GM23248 (cell line): Measurements from ENCODE around the gene TRAF2. TPM values are rescaled to one million over a fixed set of nuclear protein-coding genes. Genes with fewer than 3 reads are reported as not detected.
"Not testable (repeated sequence)": the region's sequence is repeated elsewhere in the genome, so short reads cannot be mapped to it uniquely, and the experiment has no call there.

Source experiments
- DNase-seq: peaks from one replicate; pipeline ENCODE4 v3.0.0-alpha.2; 2015
- H2AFZ ChIP-seq: fragments of 200-600 bp; sonication (generic); 2 replicates; pipeline ENCODE4 v1.6.1; 2016; ENCODE audit warnings: antibody characterized with exemption
- H3F3A ChIP-seq: fragments of 200-600 bp; sonication (generic); 2 replicates; pipeline ENCODE4 v1.6.1; 2016; ENCODE audit warnings: mild to moderate bottlenecking, antibody characterized with exemption, mixed run types; ENCODE audit not compliant: insufficient read depth
- H3K27ac ChIP-seq: fragments of 200-600 bp; sonication (generic); 2 replicates; pipeline ENCODE4 v1.5.1; 2016; ENCODE audit warnings: mild to moderate bottlenecking
- H3K27me3 ChIP-seq: fragments of 200-600 bp; sonication (generic); replicated peaks from 2 replicates; pipeline ENCODE4 v1.6.1; 2016; ENCODE audit warnings: mild to moderate bottlenecking; ENCODE audit not compliant: insufficient read depth
- H3K36me3 ChIP-seq: fragments of 200-600 bp; sonication (generic); 2 replicates; pipeline ENCODE4 v1.6.1; 2016; ENCODE audit warnings: low read depth, mild to moderate bottlenecking
- H3K4me1 ChIP-seq: fragments of 200-600 bp; sonication (generic); 2 replicates; pipeline ENCODE4 v1.6.1; 2016; ENCODE audit warnings: mild to moderate bottlenecking; ENCODE audit not compliant: insufficient read depth
- H3K4me2 ChIP-seq: fragments of 200-600 bp; sonication (generic); one replicate; pipeline ENCODE4 v1.6.1; 2016; ENCODE audit warnings: mild to moderate bottlenecking; ENCODE audit not compliant: unreplicated experiment
- H3K4me3 ChIP-seq: fragments of 200-600 bp; sonication (generic); 2 replicates; pipeline ENCODE4 v1.5.1; 2016; ENCODE audit warnings: mild to moderate bottlenecking
- H3K79me2 ChIP-seq: fragments of 200-600 bp; sonication (generic); 2 replicates; pipeline ENCODE4 v1.6.1; 2016; ENCODE audit warnings: mild to moderate bottlenecking; ENCODE audit not compliant: insufficient read depth
- H3K9ac ChIP-seq: fragments of 200-600 bp; sonication (generic); 2 replicates; pipeline ENCODE4 v1.6.1; 2016; ENCODE audit warnings: mild to moderate bottlenecking
- H3K9me2 ChIP-seq: fragments of 200-600 bp; sonication (generic); 2 replicates; pipeline ENCODE4 v1.6.1; 2016; ENCODE audit warnings: mixed run types, mild to moderate bottlenecking, moderate library complexity; ENCODE audit not compliant: insufficient read depth
- H3K9me3 ChIP-seq: fragments of 200-600 bp; sonication (generic); one replicate; pipeline ENCODE4 v1.6.1; 2017; ENCODE audit warnings: low read depth
- H4K20me1 ChIP-seq: fragments of 200-600 bp; sonication (generic); 2 replicates; pipeline ENCODE4 v1.6.0; 2016; ENCODE audit not compliant: insufficient read depth
- EZH2 ChIP-seq: fragments of 200-600 bp; sonication (generic); IDR thresholded peaks from 2 replicates; pipeline ENCODE4 v1.6.1; 2018; ENCODE audit warnings: antibody characterized with exemption, mild to moderate bottlenecking; ENCODE audit not compliant: insufficient read depth, poor library complexity, severe bottlenecking
- EZH2phosphoT487 ChIP-seq: fragments of 200-600 bp; sonication (generic); IDR thresholded peaks from 2 replicates; pipeline ENCODE4 v1.6.1; 2018; ENCODE audit warnings: antibody characterized with exemption, moderate library complexity, mild to moderate bottlenecking, low read depth; ENCODE audit not compliant: insufficient read depth
- WGBS, 2 experiments: methylation state at CpG; one replicate each; pipeline ENCODE4 v1.1.6; 2015 to 2017; ENCODE audit warnings: low lambda C conversion rate in 2 of 2, low coverage in 1 of 2; ENCODE audit errors: missing lambda C conversion rate in 2 of 2; 5-methylcytosine and 5-hydroxymethylcytosine counted together
- in situ Hi-C: fragments of 300-500 bp; cut with MboI; formaldehyde crosslinking; loops from 2 replicates; pipeline ENCODE4 v1.15.0; 2020
- polyA plus RNA-seq: library from polyadenylated mRNA; unstranded; fragments of >200 nt; fragmentation: Nextera tagmentation; extraction: Ambion mirVana; gene quantifications from 2 replicates; pipeline ENCODE4 v1.2.1, GENCODE V29; 2016
- total RNA-seq: library from RNA; depleted of rRNA; stranded (reverse); fragments of >200 nt; shearing (Covaris generic); gene quantifications from 2 replicates; pipeline ENCODE4 v1.2.3, GENCODE V29; 2014

Gene TRAF2
- total and polyA plus RNA-seq, 2 experiments from 2014 or later: 8.1 to 15.0 TPM

- H3K36me3 ChIP-seq: no peaks in the 10 kb centered on the region
- H3K4me2 ChIP-seq: no peak overlapping the region
- H3K9me2 ChIP-seq: no peaks in the 10 kb centered on the region
- H2AFZ ChIP-seq: no peak overlapping the region
- H4K20me1 ChIP-seq: no peaks in the 10 kb centered on the region
- no peak overlapping the region for H3K27ac ChIP-seq
- H3K79me2 ChIP-seq: no peaks in the 10 kb centered on the region
- DNase-seq: no peak
- no peak overlapping the region for H3K4me3 ChIP-seq
- no peak overlapping the region for H3K9ac ChIP-seq
- no peaks in the 10 kb centered on the region for H3K27me3 ChIP-seq
- in situ Hi-C loops: no loop called here
- H3F3A ChIP-seq: no peaks in the 10 kb centered on the region
- H3K4me1 ChIP-seq: no peaks in the 10 kb centered on the region
- TF ChIP-seq EZH2 (no peak), EZH2phosphoT487 (no peak)
- H3K9me3 ChIP-seq: no peaks in the 10 kb centered on the region
- 44 to 61% methylated on average over 5 of the region's 5 CpGs for WGBS, 2 experiments
These were observed 9.8 kb upstream of the TRAF2 start for GRCh38 chr9:136876476-136876875.

GRCh38 chr9:136880651-136881050, 5.7 kb upstream of the TRAF2 start:
- H3K36me3 ChIP-seq: no peaks in the 10 kb centered on the region
- DNase-seq: no peak
- no peaks in the 10 kb centered on the region for H4K20me1 ChIP-seq
- no peaks in the 10 kb centered on the region for H3K9me3 ChIP-seq
- H3K4me3 ChIP-seq: no peak overlapping the region
- no peak overlapping the region for H3K27ac ChIP-seq
- H3K9ac ChIP-seq: no peak overlapping the region
- no peak overlapping the region for H2AFZ ChIP-seq
- H3K4me2 ChIP-seq: no peak overlapping the region
- WGBS, 2 experiments: 77 to 78% methylated on average over 7 to 11 of the region's 11 CpGs
- 0 out of 2 replicates have a peak, but pooled peaks cover 9% of the 10 kb centered on the region for H3F3A ChIP-seq
- no peaks in the 10 kb centered on the region for H3K27me3 ChIP-seq
- TF ChIP-seq EZH2phosphoT487 (no peak), EZH2 (no peak)
- peaks cover 10% of the 10 kb centered on the region for H3K4me1 ChIP-seq
- H3K79me2 ChIP-seq: no peaks in the 10 kb centered on the region
- in situ Hi-C loops: no loop called here
- H3K9me2 ChIP-seq: no peaks in the 10 kb centered on the region

GRCh38 chr9:136881691-136882108, 4.6 kb upstream of the TRAF2 start:
- H3K9me2 ChIP-seq: no peaks in the 10 kb centered on the region
- peak overlapping the region; percentile 69 for H2AFZ ChIP-seq
- no peak overlapping the region for H3K4me3 ChIP-seq
- TF ChIP-seq EZH2 (no peak), EZH2phosphoT487 (no peak)
- H3F3A ChIP-seq: 0 out of 2 replicates have a peak, but pooled peaks cover 9% of the 10 kb centered on the region
- no peak overlapping the region for H3K4me2 ChIP-seq
- H4K20me1 ChIP-seq: no peaks in the 10 kb centered on the region
- H3K4me1 ChIP-seq: peaks cover 10% of the 10 kb centered on the region
- peak overlapping the region; percentile 50; the same call in 1 of the 2 replicates for H3K9ac ChIP-seq
- in situ Hi-C loops: no loop called here
- peak; percentile 57 for DNase-seq
- H3K27me3 ChIP-seq: no peaks in the 10 kb centered on the region
- 31 to 36% methylated on average over 9 of the region's 9 CpGs for WGBS, 2 experiments
- peaks cover under 1% of the 10 kb centered on the region for H3K79me2 ChIP-seq
- no peaks in the 10 kb centered on the region for H3K9me3 ChIP-seq
- no peaks in the 10 kb centered on the region for H3K36me3 ChIP-seq
- H3K27ac ChIP-seq: no peak overlapping the region

- in situ Hi-C loops: no loop called here
- H3K9ac ChIP-seq: peak overlapping the region; percentile 50
These were observed 4.0 kb upstream of the TRAF2 start for GRCh38 chr9:136882109-136882946.

GRCh38 chr9:136882947-136883283, 3.4 kb upstream of the TRAF2 start:
- peak overlapping the region; percentile 69; the same call in 1 of the 2 replicates for H2AFZ ChIP-seq

More at GRCh38 chr9:136882109-136882946, 4.0 kb upstream of the TRAF2 start:
- Histone ChIP-seq H3K79me2 (peaks cover 7% of the 10 kb centered on the region), H3F3A (0 out of 2 replicates have a peak, but pooled peaks cover 9% of the 10 kb centered on the region), H4K20me1 (no peaks in the 10 kb centered on the region), H2AFZ (peak overlapping the region; percentile 69), H3K9me3 (no peaks in the 10 kb centered on the region), H3K4me3 (peak overlapping the region; percentile 41), H3K4me2 (peak overlapping the region; percentile 58), H3K27me3 (no peaks in the 10 kb centered on the region), H3K9me2 (no peaks in the 10 kb centered on the region), H3K27ac (peak overlapping the region; percentile 11; the same call in 1 of the 2 replicates), H3K4me1 (peaks cover 10% of the 10 kb centered on the region), H3K36me3 (no peaks in the 10 kb centered on the region)
- peak; percentile 91 for DNase-seq
- TF ChIP-seq EZH2 (no peak), EZH2phosphoT487 (no peak)
- 25 to 32% methylated on average over 16 to 18 of the region's 19 CpGs for WGBS, 2 experiments

GRCh38 chr9:136883670-136884069, 2.6 kb upstream of the TRAF2 start:
- H3K4me3 ChIP-seq, H3K9me2 ChIP-seq, H3K27ac ChIP-seq, H3K4me2 ChIP-seq, H3K9me3 ChIP-seq, H3K4me1 ChIP-seq, H3F3A ChIP-seq, H2AFZ ChIP-seq, DNase-seq, H4K20me1 ChIP-seq, in situ Hi-C loops, H3K27me3 ChIP-seq, H3K36me3 ChIP-seq, H3K9ac ChIP-seq: not testable (repeated sequence)
- peaks cover 20% of the 10 kb centered on the region for H3K79me2 ChIP-seq
- 81 to 86% methylated on average over 9 to 10 of the region's 10 CpGs for WGBS, 2 experiments

More at GRCh38 chr9:136882947-136883283, 3.4 kb upstream of the TRAF2 start:
- H3K9me3 ChIP-seq, H3K36me3 ChIP-seq, H3F3A ChIP-seq, H4K20me1 ChIP-seq, in situ Hi-C loops, H3K27me3 ChIP-seq, H3K4me1 ChIP-seq, H3K9ac ChIP-seq, H3K9me2 ChIP-seq, DNase-seq, H3K27ac ChIP-seq: not testable (repeated sequence)
- H3K79me2 ChIP-seq: peaks cover 13% of the 10 kb centered on the region
- 90 to 96% methylated on average over 9 of the region's 9 CpGs for WGBS, 2 experiments
- peak overlapping the region; percentile 58 for H3K4me2 ChIP-seq
- H3K4me3 ChIP-seq: peak overlapping the region; percentile 41; the same call in 1 of the 2 replicates
